NT2/D1 (cell line): ENCODE measurements around the gene KRTAP4-6.

Source experiments
- SUZ12 ChIP-seq: IDR thresholded peaks from 2 replicates; pipeline ENCODE4 v1.6.1; 2011; ENCODE audit not compliant: insufficient read length, insufficient read depth; ENCODE audit errors: extremely low read depth
- YY1 ChIP-seq: IDR thresholded peaks from 2 replicates; pipeline ENCODE4 v1.6.1; 2011; ENCODE audit not compliant: insufficient read length, insufficient read depth
- ZNF274 ChIP-seq: IDR thresholded peaks from 2 replicates; pipeline ENCODE4 v1.6.1; 2011; ENCODE audit warnings: mild to moderate bottlenecking, low read depth, low read length

GRCh38 chr17:41147531-41148204, 7.3 kb upstream of the KRTAP4-6 start:
- TF ChIP-seq SUZ12 = no peak
- TF ChIP-seq ZNF274 = no peak
- no peak for TF ChIP-seq YY1
